Esophagus squamous epithelium (tissue), 4 donors: ENCODE results near the gene SYDE1.

Source experiments
- CTCF ChIP-seq, 6 experiments: fragments of 450-650 bp in 4 of 6; fragments of 200-600 bp in 2 of 6; sonication (generic) in 2 of 6; IDR thresholded peaks; one replicate each; pipeline ENCODE4 v1.5.1; 2016 to 2019; ENCODE audit warnings: antibody characterized with exemption in 6 of 6, mild to moderate bottlenecking in 4 of 6, moderate library complexity in 4 of 6
- POLR2A ChIP-seq, 4 donors: fragments of 450-650 bp; IDR thresholded peaks; one replicate each; pipeline ENCODE4 v1.6.1; 2017; ENCODE audit warnings: antibody characterized with exemption in 4 of 4, mild to moderate bottlenecking in 4 of 4, moderate library complexity in 3 of 4

DNA sequence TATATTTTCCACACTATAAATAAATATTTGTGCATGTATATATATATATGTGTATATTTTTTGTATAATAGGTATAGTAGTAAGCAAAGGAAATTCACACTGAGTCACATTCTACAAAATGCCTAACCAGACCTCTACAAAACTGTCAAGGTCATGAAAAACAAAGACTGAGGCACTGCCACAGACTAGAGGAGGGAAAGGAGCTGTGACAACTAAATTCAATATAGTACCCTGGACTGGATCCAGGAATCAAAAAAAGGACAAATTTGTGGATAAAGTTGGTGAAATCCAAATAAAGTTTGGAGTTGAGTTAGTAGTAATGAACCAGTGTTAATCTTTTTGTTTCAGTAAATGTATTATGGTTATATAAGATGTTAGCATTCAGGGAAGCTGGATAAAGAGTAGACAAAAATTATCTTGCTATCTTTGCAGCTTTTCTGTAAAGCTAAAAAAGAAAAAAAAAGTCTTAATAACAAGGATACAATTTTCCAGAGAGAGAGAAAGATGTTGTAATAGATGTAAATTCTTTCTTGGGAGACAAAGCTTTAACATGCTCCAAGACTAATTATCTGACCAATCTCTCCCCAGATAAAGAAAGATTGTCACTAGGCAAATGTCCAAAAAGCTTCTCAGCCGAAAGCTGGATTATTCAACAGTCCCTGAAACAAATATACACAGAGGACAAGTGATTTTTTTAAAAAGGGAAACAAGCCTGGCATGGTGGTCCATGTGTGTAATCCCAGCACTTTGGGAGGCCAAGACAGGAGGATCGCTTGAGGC lies 19.1 kb downstream of the SYDE1 start:
- TF ChIP-seq CTCF (IDR thresholded peaks at IDR 0.05) (no peak), POLR2A (IDR thresholded peaks at IDR 0.05) (no peak)
